HL-60/S4 (cell line): ENCODE measurements around the gene STAT5B.

Experiments used
- in situ Hi-C: fragments of 300-500 bp; cut with MboI; formaldehyde crosslinking; loops from 2 replicates; pipeline ENCODE4 v1.14.3; 2022; ENCODE audit warnings: low sequenced_read_pairs

Gene STAT5B

GRCh38 chr17:42286411-42287221 lies 10.4 kb upstream of the STAT5B start:
- in situ Hi-C loops = no loop called here

GRCh38 chr17:42285346-42286050 lies 9.3 kb upstream of the STAT5B start:
- in situ Hi-C loops = no loop called here

- in situ Hi-C loops = no loop called here
Measured at GRCh38 chr17:42284566-42284965, 8.4 kb upstream of the STAT5B start.

GRCh38 chr17:42284024-42284369 lies 7.8 kb upstream of the STAT5B start:
- in situ Hi-C loops = no loop called here

- in situ Hi-C loops = no loop called here
Measured at GRCh38 chr17:42283241-42284023, 7.2 kb upstream of the STAT5B start.

- in situ Hi-C loops = no loop called here
Measured at GRCh38 chr17:42282478-42283080, 6.4 kb upstream of the STAT5B start.

GRCh38 chr17:42281571-42282096 lies 5.4 kb upstream of the STAT5B start:
- in situ Hi-C loops = no loop called here

- in situ Hi-C loops = no loop called here
Measured at GRCh38 chr17:42279776-42280630, 3.8 kb upstream of the STAT5B start.

GRCh38 chr17:42277342-42277712 lies 1.1 kb upstream of the STAT5B start:
- in situ Hi-C loops = no loop called here

- in situ Hi-C loops = no loop called here
Measured at GRCh38 chr17:42276609-42277341, 584 bp upstream of the STAT5B start.

GRCh38 chr17:42275527-42276358 lies 448 bp downstream of the STAT5B start:
- in situ Hi-C loops = no loop called here

- in situ Hi-C loops = no loop called here
Measured at GRCh38 chr17:42274812-42275526, 1.2 kb downstream of the STAT5B start.

GRCh38 chr17:42274253-42274542 lies 2.0 kb downstream of the STAT5B start:
- in situ Hi-C loops = no loop called here

- in situ Hi-C loops = no loop called here
Measured at GRCh38 chr17:42273474-42274252, 2.5 kb downstream of the STAT5B start.

GRCh38 chr17:42272162-42272907 lies 3.9 kb downstream of the STAT5B start:
- in situ Hi-C loops = no loop called here

GRCh38 chr17:42271779-42272035 lies 4.5 kb downstream of the STAT5B start:
- in situ Hi-C loops = no loop called here
